Activated B cell treated with CpG ODN at 0.5 μM for 24 hours (primary cell): ENCODE results near the gene SFTPB. TPM values are rescaled to one million over a fixed set of nuclear protein-coding genes. Genes with fewer than 3 reads are reported as not detected.

Source experiments
- ATAC-seq: fragments of 200-7000 bp; cut with Tn5 transposase; one replicate; pipeline ENCODE4 v1.10.0; 2021; ENCODE audit warnings: low read depth, mild to moderate bottlenecking, moderate library complexity
- CTCF ChIA-PET: fragments of 350-600 bp; sonication (Branson Sonifier 250); formaldehyde crosslinking; loops from one replicate; lab custom pipeline; 2021; ENCODE audit warnings: antibody characterized with exemption; lab: Charles Lee
- POLR2A ChIA-PET: fragments of 350-600 bp; sonication (Branson Sonifier 250); formaldehyde crosslinking; loops from one replicate; lab custom pipeline; 2021; ENCODE audit warnings: antibody characterized with exemption; lab: Charles Lee
- DNase-seq: peaks from one replicate; pipeline ENCODE4 v3.0.0; 2022
- H3K27ac Mint-ChIP-seq: one replicate; pipeline ENCODE4 v1.8.0; 2020; ENCODE audit warnings: mixed read lengths
- H3K27me3 Mint-ChIP-seq: one replicate; pipeline ENCODE4 v1.8.0; 2021; ENCODE audit warnings: mixed read lengths
- H3K36me3 Mint-ChIP-seq: one replicate; pipeline ENCODE4 v1.8.0; 2021; ENCODE audit warnings: low read depth, mixed read lengths
- H3K4me1 Mint-ChIP-seq: one replicate; pipeline ENCODE4 v1.8.0; 2021; ENCODE audit warnings: mixed read lengths
- H3K4me3 Mint-ChIP-seq: one replicate; pipeline ENCODE4 v1.8.0; 2020; ENCODE audit warnings: mild to moderate bottlenecking, mixed read lengths
- H3K9me3 Mint-ChIP-seq: one replicate; pipeline ENCODE4 v1.8.0; 2020; ENCODE audit warnings: mixed read lengths
- intact Hi-C: fragments of 100-400 bp; cut with micrococcal nuclease; formaldehyde crosslinking; loops from one replicate; pipeline ENCODE4 v1.15.1; 2024
- total RNA-seq: library from RNA; stranded (reverse); gene quantifications from 2 replicates; pipeline ENCODE4 v1.2.3, GENCODE V29; 2022
- TF ChIP-seq, protein P1 (sequence below): fragments of 200-600 bp; IDR thresholded peaks from one replicate; pipeline ENCODE4 v1.8.0; 2022; ENCODE audit warnings: antibody characterized with exemption, mild to moderate bottlenecking

Gene SFTPB
- total RNA-seq, 1 donor from 2014 or later, result not detected

GRCh38 chr2:85681372-85681763 is 13.4 kb upstream of the SFTPB start:
- Mint-ChIP-seq H3K27me3 (peaks cover 9% of the 10 kb centered on the region), H3K9me3 (no peaks in the 10 kb centered on the region), H3K27ac (no peak overlapping the region), H3K36me3 (no peaks in the 10 kb centered on the region), H3K4me3 (no peak overlapping the region), H3K4me1 (no peaks in the 10 kb centered on the region)
- intact Hi-C loops, result no loop called here
- ChIA-PET CTCF (interaction anchor here (0.7 to 1.8 kb wide), 2 partner anchors 26 to 47 kb away, joined by 3 to 4 read pairs; no protein-coding TSS in a partner anchor), POLR2A (no interaction called here)
- TF ChIP-seq, protein P1, sequence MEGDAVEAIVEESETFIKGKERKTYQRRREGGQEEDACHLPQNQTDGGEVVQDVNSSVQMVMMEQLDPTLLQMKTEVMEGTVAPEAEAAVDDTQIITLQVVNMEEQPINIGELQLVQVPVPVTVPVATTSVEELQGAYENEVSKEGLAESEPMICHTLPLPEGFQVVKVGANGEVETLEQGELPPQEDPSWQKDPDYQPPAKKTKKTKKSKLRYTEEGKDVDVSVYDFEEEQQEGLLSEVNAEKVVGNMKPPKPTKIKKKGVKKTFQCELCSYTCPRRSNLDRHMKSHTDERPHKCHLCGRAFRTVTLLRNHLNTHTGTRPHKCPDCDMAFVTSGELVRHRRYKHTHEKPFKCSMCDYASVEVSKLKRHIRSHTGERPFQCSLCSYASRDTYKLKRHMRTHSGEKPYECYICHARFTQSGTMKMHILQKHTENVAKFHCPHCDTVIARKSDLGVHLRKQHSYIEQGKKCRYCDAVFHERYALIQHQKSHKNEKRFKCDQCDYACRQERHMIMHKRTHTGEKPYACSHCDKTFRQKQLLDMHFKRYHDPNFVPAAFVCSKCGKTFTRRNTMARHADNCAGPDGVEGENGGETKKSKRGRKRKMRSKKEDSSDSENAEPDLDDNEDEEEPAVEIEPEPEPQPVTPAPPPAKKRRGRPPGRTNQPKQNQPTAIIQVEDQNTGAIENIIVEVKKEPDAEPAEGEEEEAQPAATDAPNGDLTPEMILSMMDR, result no peak
- ATAC-seq (no peak), DNase-seq (no peak)

GRCh38 chr2:85680707-85681371 is 12.8 kb upstream of the SFTPB start:
- POLR2A ChIA-PET, result no interaction called here

GRCh38 chr2:85678794-85679672 is 11.0 kb upstream of the SFTPB start:
- intact Hi-C loops, result loop anchor here (1.0 to 5.0 kb wide), 3 partner anchors 28 to 135 kb away; no protein-coding TSS in a partner anchor

More at GRCh38 chr2:85680707-85681371, 12.8 kb upstream of the SFTPB start:
- CTCF ChIA-PET, result interaction anchor here (1.8 to 3.1 kb wide), 3 partner anchors 19 to 48 kb away, joined by 4 to 39 read pairs (median 8); no protein-coding TSS in a partner anchor
- peaks cover 9% of the 10 kb centered on the region for H3K27me3 Mint-ChIP-seq
- no peak overlapping the region for H3K4me3 Mint-ChIP-seq
- no peaks in the 10 kb centered on the region for H3K36me3 Mint-ChIP-seq
- no peak overlapping the region for H3K27ac Mint-ChIP-seq
- TF ChIP-seq, protein P1, result no peak
- no peaks in the 10 kb centered on the region for H3K9me3 Mint-ChIP-seq
- H3K4me1 Mint-ChIP-seq, result no peaks in the 10 kb centered on the region
- intact Hi-C loops, result no loop called here
- ATAC-seq (no peak), DNase-seq (no peak)

GRCh38 chr2:85678377-85678776 is 10.4 kb upstream of the SFTPB start:
- Mint-ChIP-seq H3K27ac (no peak overlapping the region), H3K27me3 (peaks cover 9% of the 10 kb centered on the region), H3K9me3 (no peaks in the 10 kb centered on the region), H3K4me1 (no peaks in the 10 kb centered on the region), H3K36me3 (no peaks in the 10 kb centered on the region), H3K4me3 (no peak overlapping the region)
- ChIA-PET CTCF (interaction anchor here (1.3 to 3.1 kb wide), 5 partner anchors 21 to 135 kb away, joined by 4 to 39 read pairs (median 5); no protein-coding TSS in a partner anchor), POLR2A (no interaction called here)
- ATAC-seq (no peak), DNase-seq (no peak)
- TF ChIP-seq, protein P1, result no peak
- intact Hi-C loops, result loop anchor here (5.0 kb wide), 1 partner anchor 41 kb away; no protein-coding TSS in a partner anchor

More at GRCh38 chr2:85678794-85679672, 11.0 kb upstream of the SFTPB start:
- POLR2A ChIA-PET, result no interaction called here
- peaks cover 9% of the 10 kb centered on the region for H3K27me3 Mint-ChIP-seq
- CTCF ChIA-PET, result interaction anchor here (0.6 to 3.1 kb wide), 8 partner anchors 21 to 211 kb away, joined by 3 to 39 read pairs (median 4); no protein-coding TSS in a partner anchor
- H3K36me3 Mint-ChIP-seq, result no peaks in the 10 kb centered on the region
- H3K27ac Mint-ChIP-seq, result no peak overlapping the region
- no peaks in the 10 kb centered on the region for H3K4me1 Mint-ChIP-seq
- peak; percentile 73 for DNase-seq
- peak; percentile 99 for ATAC-seq
- H3K4me3 Mint-ChIP-seq, result no peak overlapping the region
- no peaks in the 10 kb centered on the region for H3K9me3 Mint-ChIP-seq
- TF ChIP-seq, protein P1, result peak; percentile 41
